OCI-LY3 (cell line): ENCODE measurements around the gene RASGRP3.

Source experiments
- EZH2phosphoT487 ChIP-seq: fragments of 200-600 bp; shearing (Covaris generic); IDR thresholded peaks from 2 replicates; pipeline ENCODE4 v1.6.1; 2018; ENCODE audit warnings: antibody characterized with exemption, mixed run types, low read depth
- TF ChIP-seq, protein P1 (sequence below): fragments of 200-600, 300-600 bp; sonication (generic); IDR thresholded peaks from 2 replicates; pipeline ENCODE4 v1.5.1; 2014; ENCODE audit warnings: antibody characterized with exemption, low read length, low read depth

DNA sequence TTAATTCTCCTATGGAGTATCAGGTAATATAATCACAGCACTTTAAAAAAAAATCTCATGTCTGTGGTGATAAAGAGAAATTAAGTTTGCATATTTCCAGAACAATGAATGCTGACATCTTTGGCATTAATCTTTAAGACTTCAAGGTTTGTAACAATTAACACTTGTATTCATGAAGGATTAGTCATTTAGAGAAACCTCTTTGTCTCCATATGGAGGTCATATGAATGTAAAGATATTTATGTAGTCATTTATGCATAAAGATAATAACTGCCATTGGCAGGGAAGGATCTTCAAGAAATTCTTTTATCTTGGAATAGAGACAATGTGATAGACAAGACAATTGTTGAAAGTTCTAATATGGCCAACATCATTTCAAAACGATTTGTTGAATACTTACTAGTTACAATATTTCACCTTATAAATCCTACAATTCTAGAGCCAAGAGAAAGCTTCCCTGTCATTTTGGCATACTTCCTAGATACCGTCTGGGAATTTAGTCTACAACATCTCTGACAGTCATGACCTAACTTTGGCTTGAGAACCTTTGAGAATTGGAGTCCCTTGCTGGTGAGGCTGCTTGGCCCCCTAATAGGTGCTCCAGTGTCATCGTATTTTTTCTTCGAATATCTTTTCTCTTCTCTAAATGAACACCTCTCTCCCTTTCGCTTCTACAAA is 33.6 kb downstream of the RASGRP3 start:
- TF ChIP-seq, protein P1, sequence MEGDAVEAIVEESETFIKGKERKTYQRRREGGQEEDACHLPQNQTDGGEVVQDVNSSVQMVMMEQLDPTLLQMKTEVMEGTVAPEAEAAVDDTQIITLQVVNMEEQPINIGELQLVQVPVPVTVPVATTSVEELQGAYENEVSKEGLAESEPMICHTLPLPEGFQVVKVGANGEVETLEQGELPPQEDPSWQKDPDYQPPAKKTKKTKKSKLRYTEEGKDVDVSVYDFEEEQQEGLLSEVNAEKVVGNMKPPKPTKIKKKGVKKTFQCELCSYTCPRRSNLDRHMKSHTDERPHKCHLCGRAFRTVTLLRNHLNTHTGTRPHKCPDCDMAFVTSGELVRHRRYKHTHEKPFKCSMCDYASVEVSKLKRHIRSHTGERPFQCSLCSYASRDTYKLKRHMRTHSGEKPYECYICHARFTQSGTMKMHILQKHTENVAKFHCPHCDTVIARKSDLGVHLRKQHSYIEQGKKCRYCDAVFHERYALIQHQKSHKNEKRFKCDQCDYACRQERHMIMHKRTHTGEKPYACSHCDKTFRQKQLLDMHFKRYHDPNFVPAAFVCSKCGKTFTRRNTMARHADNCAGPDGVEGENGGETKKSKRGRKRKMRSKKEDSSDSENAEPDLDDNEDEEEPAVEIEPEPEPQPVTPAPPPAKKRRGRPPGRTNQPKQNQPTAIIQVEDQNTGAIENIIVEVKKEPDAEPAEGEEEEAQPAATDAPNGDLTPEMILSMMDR: no peak
- no peak for TF ChIP-seq EZH2phosphoT487
